GM21367 (cell line): ENCODE data around the gene CDC42EP1.
"Not testable (repeated sequence)": the region's sequence is repeated elsewhere in the genome, so short reads cannot be mapped to it uniquely, and the experiment has no call there.

Experiments
- ATAC-seq: cut with Tn5 transposase; IDR thresholded peaks from one replicate; pipeline ENCODE4 v1.9.1; 2021; ENCODE audit not compliant: unreplicated experiment

The CDC42EP1 gene

GRCh38 chr22:37609240-37610152 lies 49.2 kb downstream of the CDC42EP1 start:
- ATAC-seq = no peak

- not testable (repeated sequence) for ATAC-seq
Observed at GRCh38 chr22:37610153-37610475, 49.8 kb downstream of the CDC42EP1 start.

- no peak for ATAC-seq
Observed at GRCh38 chr22:37610480-37611129, 50.3 kb downstream of the CDC42EP1 start.

- ATAC-seq = no peak
Observed at GRCh38 chr22:37611207-37611606, 50.9 kb downstream of the CDC42EP1 start.

- no peak for ATAC-seq
Observed at GRCh38 chr22:37616201-37617083, 56.2 kb downstream of the CDC42EP1 start.

GRCh38 chr22:37617431-37617830 lies 57.2 kb downstream of the CDC42EP1 start:
- ATAC-seq = no peak

- ATAC-seq = no peak
Observed at GRCh38 chr22:37618072-37618656, 57.9 kb downstream of the CDC42EP1 start.

GRCh38 chr22:37618674-37619073 lies 58.4 kb downstream of the CDC42EP1 start:
- ATAC-seq = no peak
